SU-DHL-6 (cell line): ENCODE data around the gene EDA.

Source experiments
- H2AFZ ChIP-seq: fragments of 200-600 bp; sonication (generic); 2 replicates; pipeline ENCODE4 v1.6.1; 2014; ENCODE audit warnings: low read depth, mild to moderate bottlenecking, moderate library complexity, mixed read lengths, antibody characterized with exemption, low read length; ENCODE audit not compliant: severe bottlenecking
- H3F3A ChIP-seq: fragments of 200-600 bp; shearing (Covaris generic); 2 replicates; pipeline ENCODE4 v1.6.0; 2016; ENCODE audit warnings: antibody characterized with exemption, mild to moderate bottlenecking; ENCODE audit not compliant: insufficient read depth
- H3K27ac ChIP-seq: fragments of 200-600 bp; sonication (generic); 2 replicates; pipeline ENCODE4 v1.5.1; 2016; ENCODE audit warnings: low read depth, mild to moderate bottlenecking, low read length, moderate library complexity, mixed read lengths
- H3K27me3 ChIP-seq: fragments of 200-600 bp; sonication (generic), shearing (Covaris generic); 2 replicates; pipeline ENCODE4 v1.6.0; 2014; ENCODE audit warnings: mild to moderate bottlenecking, low read length
- H3K36me3 ChIP-seq: fragments of 200-600 bp; sonication (generic); 2 replicates; pipeline ENCODE4 v1.6.1; 2014; ENCODE audit warnings: mild to moderate bottlenecking, low read length, mixed read lengths
- H3K4me2 ChIP-seq: fragments of 300-600, 200-600 bp; shearing (Covaris generic), sonication (generic); 2 replicates; pipeline ENCODE4 v1.6.0; 2014; ENCODE audit warnings: low read length, low read depth, mild to moderate bottlenecking; ENCODE audit not compliant: poor library complexity, severe bottlenecking
- H3K4me3 ChIP-seq: fragments of 200-600 bp; sonication (generic); 2 replicates; pipeline ENCODE4 v1.5.1; 2014; ENCODE audit warnings: antibody characterized with exemption, low read length, mild to moderate bottlenecking, mixed read lengths; ENCODE audit not compliant: insufficient read depth, poor library complexity, severe bottlenecking
- H3K79me2 ChIP-seq: fragments of 200-600 bp; sonication (generic); 2 replicates; pipeline ENCODE4 v1.6.1; 2014; ENCODE audit warnings: mild to moderate bottlenecking, low read length, moderate library complexity; ENCODE audit not compliant: insufficient read depth
- H3K9ac ChIP-seq: fragments of 200-600 bp; sonication (generic); 2 replicates; pipeline ENCODE4 v1.7.0; 2014; ENCODE audit warnings: mild to moderate bottlenecking, low read length
- H3K9me2 ChIP-seq: fragments of 200-600 bp; sonication (generic); replicated peaks from 2 replicates; pipeline ENCODE4 v1.6.1; 2014; ENCODE audit warnings: low read length; ENCODE audit not compliant: insufficient read depth
- H3K9me3 ChIP-seq: fragments of 200-600 bp; sonication (generic); 2 replicates; pipeline ENCODE4 v1.6.1; 2014; ENCODE audit warnings: low read length, mixed read lengths; ENCODE audit not compliant: insufficient read depth
- H4K20me1 ChIP-seq: fragments of 200-600 bp; sonication (generic); 2 replicates; pipeline ENCODE4 v1.6.1; 2014; ENCODE audit warnings: low read depth, mild to moderate bottlenecking, antibody characterized with exemption, low read length, moderate library complexity, mixed read lengths
- CTCF ChIP-seq: fragments of 200-600 bp; sonication (generic); IDR thresholded peaks from one replicate; pipeline ENCODE4 v1.5.1; 2017; ENCODE audit warnings: antibody characterized with exemption, mild to moderate bottlenecking, low read length, moderate library complexity; ENCODE audit not compliant: insufficient read depth, poor library complexity, severe bottlenecking
- EZH2phosphoT487 ChIP-seq: fragments of 200-600 bp; sonication (generic), shearing (Covaris generic); conservative IDR thresholded peaks from 2 replicates; pipeline ENCODE4 v1.6.1; 2018; ENCODE audit warnings: mild to moderate bottlenecking, antibody characterized with exemption, low read length, moderate library complexity, mixed read lengths

The EDA gene

GRCh38 chrX:70009970-70010369 is 394.1 kb downstream of the EDA start:
- TF ChIP-seq EZH2phosphoT487 (no peak), CTCF (no peak)
- no peak overlapping the region for H2AFZ ChIP-seq
- H3K27ac ChIP-seq, result no peak overlapping the region
- no peaks in the 10 kb centered on the region for H3K79me2 ChIP-seq
- no peak overlapping the region for H3K9ac ChIP-seq
- no peaks in the 10 kb centered on the region for H4K20me1 ChIP-seq
- H3F3A ChIP-seq, result no peaks in the 10 kb centered on the region
- no peak overlapping the region for H3K4me2 ChIP-seq
- no peaks in the 10 kb centered on the region for H3K36me3 ChIP-seq
- no peaks in the 10 kb centered on the region for H3K9me2 ChIP-seq
- H3K27me3 ChIP-seq, result no peaks in the 10 kb centered on the region
- no peaks in the 10 kb centered on the region for H3K9me3 ChIP-seq
- no peak overlapping the region for H3K4me3 ChIP-seq

- no peak overlapping the region for H3K4me3 ChIP-seq
Measured at GRCh38 chrX:70012756-70013155, 396.8 kb downstream of the EDA start.

GRCh38 chrX:70013466-70014381 is 397.8 kb downstream of the EDA start:
- Histone ChIP-seq H3K9ac (no peak overlapping the region), H3K36me3 (no peaks in the 10 kb centered on the region), H3K4me3 (no peak overlapping the region), H3K79me2 (no peaks in the 10 kb centered on the region), H3K4me2 (no peak overlapping the region), H3K27ac (no peak overlapping the region), H3K9me2 (no peaks in the 10 kb centered on the region), H3K9me3 (no peaks in the 10 kb centered on the region), H3F3A (no peaks in the 10 kb centered on the region), H4K20me1 (no peaks in the 10 kb centered on the region), H3K27me3 (no peaks in the 10 kb centered on the region), H2AFZ (no peak overlapping the region)
- TF ChIP-seq CTCF (no peak), EZH2phosphoT487 (no peak)

More at GRCh38 chrX:70012756-70013155, 396.8 kb downstream of the EDA start:
- Histone ChIP-seq H3K27ac (no peak overlapping the region), H3K79me2 (no peaks in the 10 kb centered on the region), H3K36me3 (no peaks in the 10 kb centered on the region), H3F3A (no peaks in the 10 kb centered on the region), H3K9ac (no peak overlapping the region), H3K9me3 (no peaks in the 10 kb centered on the region), H3K27me3 (no peaks in the 10 kb centered on the region), H3K4me2 (no peak overlapping the region), H2AFZ (no peak overlapping the region), H3K9me2 (no peaks in the 10 kb centered on the region), H4K20me1 (no peaks in the 10 kb centered on the region)
- no peak for TF ChIP-seq CTCF
- no peak for TF ChIP-seq EZH2phosphoT487
